Endodermal cell (in vitro differentiated cells): ENCODE data around the gene TMEM175. TPM values are rescaled to one million over a fixed set of nuclear protein-coding genes. Genes with fewer than 3 reads are reported as not detected.

Experiments used
- DNase-seq: peaks from one replicate; pipeline ENCODE4 v3.0.0-alpha.2; 2017
- H3K27ac ChIP-seq: 2 replicates; pipeline ENCODE4 v1.5.1; 2013; ENCODE audit warnings: mild to moderate bottlenecking, low read depth, low read length, moderate library complexity
- H3K27me3 ChIP-seq: 2 replicates; pipeline ENCODE4 v1.6.1; 2013; ENCODE audit warnings: mild to moderate bottlenecking, low read length, moderate library complexity; ENCODE audit not compliant: insufficient read depth, control insufficient read depth, poor library complexity, severe bottlenecking
- H3K36me3 ChIP-seq: 2 replicates; pipeline ENCODE4 v1.7.0; 2013; ENCODE audit warnings: mild to moderate bottlenecking, low read length, moderate library complexity; ENCODE audit not compliant: control insufficient read depth, insufficient read depth
- H3K4me1 ChIP-seq: one replicate; pipeline ENCODE4 v1.7.0; 2013; ENCODE audit warnings: low read length; ENCODE audit not compliant: control insufficient read depth, insufficient read depth
- H3K4me3 ChIP-seq: 2 replicates; pipeline ENCODE4 v1.5.1; 2013; ENCODE audit warnings: mild to moderate bottlenecking, low read length, moderate library complexity
- H3K9ac ChIP-seq: 2 replicates; pipeline ENCODE4 v1.6.1; 2013; ENCODE audit warnings: mild to moderate bottlenecking, low read length, moderate library complexity; ENCODE audit not compliant: poor library complexity, severe bottlenecking; ENCODE audit errors: extremely low read depth
- H3K9me3 ChIP-seq: 2 replicates; pipeline ENCODE4 v1.6.1; 2013; ENCODE audit warnings: mild to moderate bottlenecking, low read length, moderate library complexity; ENCODE audit not compliant: control insufficient read depth
- H3K27ac Mint-ChIP-seq: 2 replicates; pipeline ENCODE4 v1.8.0; 2020; ENCODE audit warnings: mixed read lengths
- H3K27me3 Mint-ChIP-seq: 2 replicates; pipeline ENCODE4 v1.8.0; 2021; ENCODE audit warnings: mild to moderate bottlenecking, mixed read lengths; ENCODE audit not compliant: insufficient read depth
- H3K36me3 Mint-ChIP-seq: 2 replicates; pipeline ENCODE4 v1.8.0; 2020; ENCODE audit warnings: low read depth, mixed read lengths
- H3K4me1 Mint-ChIP-seq: 2 replicates; pipeline ENCODE4 v1.8.0; 2020; ENCODE audit warnings: mixed read lengths
- H3K4me3 Mint-ChIP-seq: 2 replicates; pipeline ENCODE4 v1.8.0; 2020; ENCODE audit warnings: mild to moderate bottlenecking, moderate library complexity, mixed read lengths
- H3K9me3 Mint-ChIP-seq: 2 replicates; pipeline ENCODE4 v1.8.0; 2020; ENCODE audit warnings: mild to moderate bottlenecking, mixed read lengths
- CTCF ChIP-seq: fragments of 200-600 bp; sonication (generic); conservative IDR thresholded peaks from 2 replicates; pipeline ENCODE4 v1.5.0; 2021; ENCODE audit warnings: antibody characterized with exemption, mild to moderate bottlenecking
- WGBS, 2 experiments: methylation state at CpG; one replicate each; pipeline versions ENCODE4 v1.1.5 to v1.1.7; 2013; ENCODE audit warnings: missing lambda C conversion rate in 2 of 2, mixed read lengths in 1 of 2; ENCODE audit not compliant: insufficient coverage in 1 of 2, insufficient read length in 1 of 2; 5-methylcytosine and 5-hydroxymethylcytosine counted together
- total RNA-seq, 2 donors: library from RNA; stranded (reverse); fragmentation: NEBNext Ultra II Directional in 1 of 2; extraction: Animal tissue kit (Norgen Biotek cat#: 25700) in 1 of 2; gene quantifications; 2 replicates in 1 of 2; 3 replicates in 1 of 2; pipeline ENCODE4 v1.2.1, GENCODE V29; 2021

The TMEM175 gene
- total RNA-seq, 2 donors from 2014 or later, result 15.9 to 23.0 TPM

GRCh38 chr4:888029-888428, 44.2 kb upstream of the TMEM175 start:
- Histone ChIP-seq H3K9me3 (no peaks in the 10 kb centered on the region), H3K27ac (no peak overlapping the region), H3K36me3 (peaks cover 29% of the 10 kb centered on the region), H3K27me3 (no peaks in the 10 kb centered on the region), H3K4me1 (no peaks in the 10 kb centered on the region), H3K9ac (no peak overlapping the region), H3K4me3 (no peak overlapping the region)
- Mint-ChIP-seq H3K27ac (no peak overlapping the region), H3K4me1 (no peaks in the 10 kb centered on the region), H3K4me3 (no peak overlapping the region), H3K36me3 (peaks cover 33% of the 10 kb centered on the region), H3K27me3 (no peaks in the 10 kb centered on the region), H3K9me3 (no peaks in the 10 kb centered on the region)
- WGBS, 2 experiments, result 93 to 94% methylated on average over 21 to 23 of the region's 23 CpGs
- DNase-seq, result no peak
- no peak for TF ChIP-seq CTCF

GRCh38 chr4:889516-889915, 42.7 kb upstream of the TMEM175 start:
- peaks cover 36% of the 10 kb centered on the region for H3K36me3 Mint-ChIP-seq
- TF ChIP-seq CTCF, result no peak
- no peak overlapping the region for H3K4me3 Mint-ChIP-seq
- H3K4me3 ChIP-seq, result no peak overlapping the region
- no peaks in the 10 kb centered on the region for H3K9me3 ChIP-seq
- no peak for DNase-seq
- no peaks in the 10 kb centered on the region for H3K4me1 ChIP-seq
- no peak overlapping the region for H3K27ac Mint-ChIP-seq
- no peak overlapping the region for H3K9ac ChIP-seq
- 91 to 93% methylated on average over 6 to 16 of the region's 16 CpGs for WGBS, 2 experiments
- H3K9me3 Mint-ChIP-seq, result no peaks in the 10 kb centered on the region
- no peaks in the 10 kb centered on the region for H3K4me1 Mint-ChIP-seq
- peaks cover 21% of the 10 kb centered on the region for H3K36me3 ChIP-seq
- no peaks in the 10 kb centered on the region for H3K27me3 Mint-ChIP-seq
- H3K27ac ChIP-seq, result no peak overlapping the region
- H3K27me3 ChIP-seq, result no peaks in the 10 kb centered on the region

- H3K27ac Mint-ChIP-seq, result no peak overlapping the region
- WGBS, 2 experiments, result 95 to 97% methylated on average over 14 to 22 of the region's 22 CpGs
- TF ChIP-seq CTCF, result no peak
- Histone ChIP-seq H3K27me3 (no peaks in the 10 kb centered on the region), H3K9ac (no peak overlapping the region), H3K36me3 (peaks cover 23% of the 10 kb centered on the region), H3K9me3 (no peaks in the 10 kb centered on the region), H3K4me1 (no peaks in the 10 kb centered on the region), H3K4me3 (no peak overlapping the region), H3K27ac (no peak overlapping the region)
- DNase-seq, result no peak
- H3K4me1 Mint-ChIP-seq, result no peaks in the 10 kb centered on the region
- no peaks in the 10 kb centered on the region for H3K27me3 Mint-ChIP-seq
- peaks cover 37% of the 10 kb centered on the region for H3K36me3 Mint-ChIP-seq
- H3K4me3 Mint-ChIP-seq, result no peak overlapping the region
- H3K9me3 Mint-ChIP-seq, result no peaks in the 10 kb centered on the region
Observed at GRCh38 chr4:890036-890695, 42.1 kb upstream of the TMEM175 start.
